Upper lobe of right lung (tissue), 1 donor: ENCODE data around the gene FRMPD2. TPM values are rescaled to one million over a fixed set of nuclear protein-coding genes. Genes with fewer than 3 reads are reported as not detected.
"Not testable (repeated sequence)": the region's sequence is repeated elsewhere in the genome, so short reads cannot be mapped to it uniquely, and the experiment has no call there.

ENCODE experiments used
- ATAC-seq: fragments of 200-7000 bp; cut with Tn5 transposase; one replicate; pipeline ENCODE4 v1.9.1; 2020; ENCODE audit warnings: mild to moderate bottlenecking, moderate library complexity
- DNase-seq: peaks from one replicate; pipeline ENCODE4 v3.0.0-alpha.2; 2020
- H3K27ac ChIP-seq: fragments of 200-600 bp; one replicate; pipeline ENCODE4 v1.8.0; 2022
- H3K27me3 ChIP-seq: fragments of 200-600 bp; one replicate; pipeline ENCODE4 v1.8.0; 2022; ENCODE audit warnings: mild to moderate bottlenecking
- H3K36me3 ChIP-seq: fragments of 200-600 bp; one replicate; pipeline ENCODE4 v1.8.0; 2022
- H3K4me1 ChIP-seq: fragments of 200-600 bp; one replicate; pipeline ENCODE4 v1.8.0; 2022
- H3K4me3 ChIP-seq: fragments of 200-600 bp; one replicate; pipeline ENCODE4 v1.8.0; 2022; ENCODE audit warnings: mild to moderate bottlenecking
- H3K9me3 ChIP-seq: fragments of 200-600 bp; one replicate; pipeline ENCODE4 v1.8.0; 2022
- intact Hi-C: fragments of 100-400 bp; cut with DNase I; formaldehyde crosslinking; loops from one replicate; pipeline ENCODE4 v1.11.0; 2022
- total RNA-seq: library from RNA; stranded (reverse); fragmentation: NEBNext Ultra II Directional; extraction: Animal tissue kit (Norgen Biotek cat#: 25700); gene quantifications from one replicate; pipeline ENCODE4 v1.2.1, GENCODE V29; 2021
- TF ChIP-seq, protein P1 (sequence below): fragments of 200-600 bp; IDR thresholded peaks from one replicate; pipeline ENCODE4 v1.8.0; 2022; ENCODE audit warnings: antibody characterized with exemption
- donor health status: DM: no; HTN: yes; CAD: no; lungs with severe emphysema.

FRMPD2 gene
- total RNA-seq, 1 donor from 2014 or later, result not detected

GRCh38 chr10:48245977-48246376 is 28.5 kb downstream of the FRMPD2 start:
- Histone ChIP-seq H3K4me3 (no peak overlapping the region), H3K36me3 (no peaks in the 10 kb centered on the region), H3K27ac (no peak overlapping the region), H3K4me1 (no peaks in the 10 kb centered on the region), H3K9me3 (no peaks in the 10 kb centered on the region), H3K27me3 (no peaks in the 10 kb centered on the region)
- TF ChIP-seq, protein P1, sequence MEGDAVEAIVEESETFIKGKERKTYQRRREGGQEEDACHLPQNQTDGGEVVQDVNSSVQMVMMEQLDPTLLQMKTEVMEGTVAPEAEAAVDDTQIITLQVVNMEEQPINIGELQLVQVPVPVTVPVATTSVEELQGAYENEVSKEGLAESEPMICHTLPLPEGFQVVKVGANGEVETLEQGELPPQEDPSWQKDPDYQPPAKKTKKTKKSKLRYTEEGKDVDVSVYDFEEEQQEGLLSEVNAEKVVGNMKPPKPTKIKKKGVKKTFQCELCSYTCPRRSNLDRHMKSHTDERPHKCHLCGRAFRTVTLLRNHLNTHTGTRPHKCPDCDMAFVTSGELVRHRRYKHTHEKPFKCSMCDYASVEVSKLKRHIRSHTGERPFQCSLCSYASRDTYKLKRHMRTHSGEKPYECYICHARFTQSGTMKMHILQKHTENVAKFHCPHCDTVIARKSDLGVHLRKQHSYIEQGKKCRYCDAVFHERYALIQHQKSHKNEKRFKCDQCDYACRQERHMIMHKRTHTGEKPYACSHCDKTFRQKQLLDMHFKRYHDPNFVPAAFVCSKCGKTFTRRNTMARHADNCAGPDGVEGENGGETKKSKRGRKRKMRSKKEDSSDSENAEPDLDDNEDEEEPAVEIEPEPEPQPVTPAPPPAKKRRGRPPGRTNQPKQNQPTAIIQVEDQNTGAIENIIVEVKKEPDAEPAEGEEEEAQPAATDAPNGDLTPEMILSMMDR, result no peak
- ATAC-seq (no peak), DNase-seq (no peak)
- intact Hi-C loops, result no loop called here

- intact Hi-C loops, H3K4me3 ChIP-seq, ATAC-seq, H3K27me3 ChIP-seq, H3K36me3 ChIP-seq, DNase-seq, H3K27ac ChIP-seq, H3K4me1 ChIP-seq, H3K9me3 ChIP-seq: not testable (repeated sequence)
These were observed 30.6 kb downstream of the FRMPD2 start for GRCh38 chr10:48243921-48244320.

DNA sequence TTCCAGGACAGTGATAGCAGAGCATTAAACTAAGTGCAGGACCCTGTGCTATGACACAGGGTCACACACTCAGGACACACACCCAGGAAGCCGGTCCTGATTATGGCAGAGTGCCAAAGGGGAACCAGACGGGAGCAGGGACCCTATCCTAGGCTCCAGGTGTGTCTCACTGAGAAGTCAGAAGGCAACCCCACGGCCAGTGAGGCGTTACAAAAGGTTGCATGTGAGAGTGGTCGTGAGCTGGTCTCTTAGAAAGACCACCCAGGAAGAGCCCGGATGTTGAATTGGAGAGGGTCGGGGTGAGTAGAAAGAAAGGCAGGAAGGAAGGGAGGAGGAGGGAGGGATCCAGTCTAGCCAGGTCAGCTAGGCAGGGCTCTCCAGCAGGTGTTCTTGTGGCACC is 31.0 kb downstream of the FRMPD2 start:
- no peaks in the 10 kb centered on the region for H3K36me3 ChIP-seq
- no peaks in the 10 kb centered on the region for H3K4me1 ChIP-seq
- intact Hi-C loops, result no loop called here
- H3K4me3 ChIP-seq, result no peak overlapping the region
- H3K27me3 ChIP-seq, result no peaks in the 10 kb centered on the region
- no peak overlapping the region for H3K27ac ChIP-seq
- no peaks in the 10 kb centered on the region for H3K9me3 ChIP-seq
- DNase-seq, result no peak
- ATAC-seq, result no peak
- TF ChIP-seq, protein P1, result no peak

DNA sequence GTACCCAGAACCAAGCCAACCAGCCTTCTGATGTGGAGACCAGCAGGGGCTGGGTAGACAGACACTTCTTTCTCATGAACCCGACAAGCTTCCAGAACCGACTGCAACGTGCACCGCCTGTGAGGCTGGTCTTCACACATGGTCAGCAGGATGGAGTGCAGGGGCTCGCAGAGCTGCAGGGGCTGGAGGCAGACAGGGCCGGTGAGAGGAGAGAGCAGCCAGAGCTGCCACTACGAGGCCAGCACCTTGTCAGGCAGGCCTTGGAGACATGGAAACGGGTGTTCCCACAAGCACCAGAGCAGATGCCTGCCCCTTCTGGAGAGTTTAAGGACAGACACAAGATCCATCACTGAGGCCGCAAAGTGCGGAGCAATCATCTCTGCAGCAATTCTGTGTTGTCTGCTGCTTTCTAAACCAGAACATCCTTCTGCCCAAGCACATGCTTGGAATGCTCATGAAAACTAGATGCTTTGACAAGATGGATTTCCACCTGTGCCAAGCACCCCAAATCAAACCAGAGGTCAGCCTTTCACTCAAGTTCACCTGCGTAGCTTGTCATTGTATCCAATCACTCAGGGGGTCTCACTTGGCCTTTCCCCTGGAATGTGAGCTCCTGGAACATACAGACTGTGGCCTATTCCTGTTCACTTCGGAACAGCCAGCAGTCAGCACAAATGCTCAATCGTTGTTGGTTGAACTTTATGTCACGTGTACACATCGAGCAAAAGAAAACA is 32.2 kb downstream of the FRMPD2 start:
- H3K9me3 ChIP-seq, result no peaks in the 10 kb centered on the region
- no peaks in the 10 kb centered on the region for H3K36me3 ChIP-seq
- intact Hi-C loops, result no loop called here
- no peak overlapping the region for H3K4me3 ChIP-seq
- no peaks in the 10 kb centered on the region for H3K27me3 ChIP-seq
- ATAC-seq (no peak), DNase-seq (no peak)
- H3K4me1 ChIP-seq, result no peaks in the 10 kb centered on the region
- TF ChIP-seq, protein P1, result no peak
- H3K27ac ChIP-seq, result no peak overlapping the region

DNA sequence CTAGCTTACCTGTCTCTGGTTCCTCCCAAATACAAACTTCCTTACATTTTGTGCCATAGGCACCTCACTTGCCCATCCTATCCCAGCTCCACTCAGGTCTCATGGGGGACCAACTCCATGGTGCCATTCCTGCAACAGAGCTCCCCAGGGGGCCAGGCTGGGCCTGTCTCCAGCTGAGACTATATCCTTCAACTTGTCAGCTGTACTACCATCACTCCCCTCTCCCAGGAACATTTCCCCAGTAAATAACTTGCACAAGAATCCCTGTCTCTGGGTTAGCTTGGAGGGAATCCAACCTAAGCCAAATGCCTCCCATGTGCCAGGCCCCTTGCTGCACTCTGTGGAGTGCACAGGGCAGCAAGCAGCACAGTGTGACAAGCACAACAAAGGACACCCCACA is 33.2 kb downstream of the FRMPD2 start:
- DNase-seq, result no peak
- ATAC-seq, result no peak
- H3K27me3 ChIP-seq, result no peaks in the 10 kb centered on the region
- no peaks in the 10 kb centered on the region for H3K36me3 ChIP-seq
- no peaks in the 10 kb centered on the region for H3K9me3 ChIP-seq
- TF ChIP-seq, protein P1, result no peak
- H3K4me1 ChIP-seq, result no peaks in the 10 kb centered on the region
- no peak overlapping the region for H3K4me3 ChIP-seq
- no peak overlapping the region for H3K27ac ChIP-seq
- intact Hi-C loops, result no loop called here

GRCh38 chr10:48240196-48240595 is 34.3 kb downstream of the FRMPD2 start:
- no peaks in the 10 kb centered on the region for H3K27me3 ChIP-seq
- H3K36me3 ChIP-seq, result no peaks in the 10 kb centered on the region
- DNase-seq, result no peak
- H3K4me3 ChIP-seq, result no peak overlapping the region
- H3K4me1 ChIP-seq, result no peaks in the 10 kb centered on the region
- TF ChIP-seq, protein P1, result no peak
- no peaks in the 10 kb centered on the region for H3K9me3 ChIP-seq
- no peak overlapping the region for H3K27ac ChIP-seq
- intact Hi-C loops, result no loop called here
- no peak for ATAC-seq
